SK-N-DZ (cell line): ENCODE data around the gene GPN2. TPM values are rescaled to one million over a fixed set of nuclear protein-coding genes. Genes with fewer than 3 reads are reported as not detected.
A peak's percentile ranks its signal among the peaks of the same experiment; 100 is the strongest.

ENCODE experiments used
- DNase-seq: peaks from one replicate; pipeline ENCODE4 v3.0.0-alpha.2; 2015; ENCODE audit warnings: low spot score
- polyA plus RNA-seq, 2 experiments: library from polyadenylated mRNA; depleted of rRNA; stranded (reverse); fragments of >200 nt; gene quantifications; 2 replicates each; pipeline ENCODE4 v1.2.3, GENCODE V29; 2014

Gene GPN2
- 8.6 and 11.6 TPM in 2 replicates for polyA plus RNA-seq (2014; cell fraction: cytosol; rRNA removed)
- 7.6 and 8.3 TPM in 2 replicates for polyA plus RNA-seq (2014; cell fraction: nucleus; rRNA removed)

GRCh38 chr1:26889551-26890466 is at the start of gene GPN2:
Gene GPN2 (minus strand): TSS chr1:26890283. CDS start chr1:26890096, 187 bp downstream.
- DNase-seq = peak; percentile 77

DNA sequence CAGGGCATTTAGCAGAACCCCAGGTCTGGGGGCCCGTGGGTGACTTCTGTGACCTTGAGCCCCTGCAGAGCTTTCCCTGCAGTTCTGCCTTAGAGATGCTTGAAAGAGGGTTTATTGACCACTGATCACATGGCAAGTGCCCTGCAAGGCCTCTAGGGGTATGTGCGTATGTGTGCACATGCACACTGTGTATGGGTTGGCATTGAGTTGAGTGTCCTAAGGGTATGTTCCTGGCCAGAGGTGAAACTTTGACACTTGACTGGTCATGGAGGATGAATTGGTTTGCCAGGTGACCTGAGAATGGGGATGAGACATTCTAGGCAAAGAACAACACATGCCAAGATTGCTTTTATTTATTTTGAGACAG is 48.6 kb upstream of the GPN2 start:
- no peak for DNase-seq

DNA sequence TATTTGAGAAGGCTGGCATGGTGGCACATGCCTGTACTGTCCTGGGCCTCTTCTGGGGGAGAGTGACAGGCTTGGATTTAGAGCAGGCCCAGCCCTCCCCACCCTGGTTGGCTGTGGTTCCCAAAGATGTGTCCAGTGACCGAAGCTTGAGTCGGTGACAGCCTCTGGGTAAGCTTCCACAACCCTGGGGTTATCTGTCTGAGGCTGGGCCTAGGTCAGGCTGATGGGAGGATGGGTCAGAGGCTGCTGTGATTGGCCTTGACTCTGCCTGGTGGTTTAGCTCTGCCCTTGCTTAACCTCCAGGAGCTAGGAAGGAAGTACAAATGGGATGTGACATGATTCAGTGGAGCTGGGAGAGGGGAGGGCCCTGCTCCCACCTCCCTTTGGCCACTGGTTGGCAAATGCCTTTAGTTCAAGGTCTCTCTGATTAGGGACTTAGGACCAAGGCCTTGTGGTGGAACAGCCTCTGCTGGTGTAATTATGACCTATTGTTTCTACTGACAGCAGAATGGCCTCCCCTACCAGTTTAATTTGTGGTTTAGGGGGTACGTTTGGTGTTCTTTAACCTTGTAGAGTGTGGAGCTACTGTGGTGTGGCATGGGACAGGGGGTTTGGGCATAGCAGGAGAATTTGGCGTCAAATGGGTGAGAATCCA is 48.0 kb upstream of the GPN2 start:
- no peak for DNase-seq

GRCh38 chr1:26936823-26937222 is 46.7 kb upstream of the GPN2 start:
- DNase-seq = no peak

DNA sequence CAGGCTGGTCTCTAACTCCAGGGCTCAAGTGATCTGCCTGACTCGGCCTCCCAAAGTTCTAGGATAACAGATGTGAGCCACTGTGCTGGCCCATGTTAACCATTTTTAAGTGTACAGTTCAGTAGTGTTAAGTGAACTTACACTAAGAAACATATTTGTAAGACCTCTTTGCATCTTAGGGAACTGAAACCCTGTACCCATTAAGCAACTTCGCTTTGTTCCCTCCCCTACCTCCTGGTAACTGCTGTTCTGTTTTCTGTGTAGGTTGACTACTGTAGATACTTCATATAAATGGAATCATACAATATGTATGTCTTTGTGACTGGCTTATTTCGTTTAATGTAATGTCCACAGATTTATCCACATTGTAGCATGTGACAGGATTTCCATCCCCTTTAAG is 42.4 kb upstream of the GPN2 start:
- no peak for DNase-seq

DNA sequence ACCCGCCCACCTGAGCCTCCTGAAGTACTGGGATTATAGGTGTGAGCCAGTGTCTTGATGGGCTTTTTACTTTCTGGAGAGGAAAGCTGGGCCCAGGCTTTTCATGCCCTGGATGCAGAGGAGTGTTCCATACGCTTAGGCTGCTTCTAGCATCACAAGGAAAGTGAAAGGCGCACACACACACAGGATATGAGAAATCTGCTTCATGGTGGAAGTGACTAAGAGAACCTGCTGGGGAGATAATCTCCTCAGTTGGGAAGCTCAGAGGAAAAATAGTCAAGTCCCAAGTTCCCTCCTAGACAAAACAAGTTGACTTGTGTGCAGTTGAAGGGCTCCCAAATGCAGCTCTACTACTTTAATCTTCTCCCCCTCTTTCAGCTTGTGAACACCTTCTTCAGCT is 33.6 kb upstream of the GPN2 start:
- no peak for DNase-seq

DNA sequence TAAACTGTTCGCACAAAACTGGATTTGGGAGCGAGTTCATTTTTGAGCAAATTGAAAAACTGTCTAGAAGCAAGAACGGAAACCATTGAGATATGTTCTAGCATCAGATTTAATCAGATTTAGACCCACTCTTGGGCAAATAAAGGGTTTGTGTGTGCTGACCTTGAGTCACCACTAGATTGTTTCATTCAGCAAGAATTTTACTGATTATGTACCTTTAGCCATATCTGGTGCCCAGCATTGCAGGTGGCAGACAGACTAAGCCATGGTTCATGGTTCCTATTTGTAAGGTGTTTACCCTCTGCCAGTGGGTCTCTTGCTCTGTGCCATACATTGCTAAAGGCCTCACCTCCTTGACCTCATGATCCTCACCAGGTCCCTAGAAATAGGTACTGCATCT is 32.8 kb upstream of the GPN2 start:
- no peak for DNase-seq

DNA sequence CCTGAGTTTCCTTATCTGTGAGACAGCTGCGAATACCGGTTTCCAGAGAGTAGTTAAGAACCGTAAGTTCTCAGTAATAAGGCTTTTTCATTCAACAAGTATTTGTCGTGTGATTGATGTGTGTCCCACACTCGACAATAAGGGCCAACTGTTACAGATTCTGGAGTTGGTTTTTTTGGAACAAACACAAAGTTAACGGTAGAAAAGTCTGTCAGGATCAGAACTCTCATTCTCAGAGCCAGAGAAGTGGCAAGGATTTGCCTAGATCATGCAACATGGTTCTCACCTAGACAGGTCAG is 32.3 kb upstream of the GPN2 start:
- no peak for DNase-seq

DNA sequence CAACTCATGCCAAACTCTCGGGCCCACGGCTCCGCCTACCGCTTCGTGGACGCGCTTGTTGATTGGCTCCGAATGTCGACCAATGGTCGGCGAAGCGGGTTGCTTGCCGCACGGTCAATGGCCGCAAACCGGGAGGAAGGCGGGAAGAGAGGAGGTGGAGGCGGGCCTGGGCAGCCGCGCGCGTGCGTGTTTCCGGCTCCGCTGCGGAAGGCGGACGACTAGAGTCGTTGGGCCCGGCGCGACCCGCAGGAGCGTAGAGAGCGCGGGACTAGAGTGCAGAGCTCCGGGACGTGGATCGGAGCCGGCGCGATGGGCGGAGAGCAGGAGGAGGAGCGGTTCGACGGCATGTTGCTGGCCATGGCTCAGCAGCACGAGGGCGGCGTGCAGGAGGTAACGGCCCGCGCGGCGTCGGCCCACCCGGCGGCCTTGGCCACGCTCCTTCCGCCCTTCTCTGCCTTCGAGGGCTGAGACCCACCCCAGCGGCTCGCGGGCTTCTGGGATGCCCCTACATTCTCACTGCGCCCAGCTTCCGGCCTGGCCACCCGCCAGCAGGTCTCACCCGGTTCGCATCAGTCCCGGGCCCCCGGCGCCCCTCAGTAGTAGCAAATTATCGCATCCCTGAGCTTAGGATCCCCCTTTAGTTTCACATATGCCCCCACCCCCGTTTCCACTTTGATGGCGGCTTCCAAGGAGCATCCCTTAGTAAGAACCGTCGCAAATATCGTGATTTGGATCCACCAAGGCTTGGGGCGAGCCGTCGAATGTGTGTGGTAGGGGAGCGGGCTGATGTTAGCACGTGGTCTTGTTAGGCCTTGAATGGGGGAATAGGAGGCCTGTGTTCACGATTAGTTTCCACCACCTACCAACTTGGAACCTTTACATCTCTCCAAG is 31.7 kb upstream of the GPN2 start, which contains the start of gene NUDC:
Gene NUDC (plus strand): TSS at position 204 of the 891 bp plus-strand sequence. CDS start 106 bp downstream, at position 310.
- peak; percentile 94 for DNase-seq

DNA sequence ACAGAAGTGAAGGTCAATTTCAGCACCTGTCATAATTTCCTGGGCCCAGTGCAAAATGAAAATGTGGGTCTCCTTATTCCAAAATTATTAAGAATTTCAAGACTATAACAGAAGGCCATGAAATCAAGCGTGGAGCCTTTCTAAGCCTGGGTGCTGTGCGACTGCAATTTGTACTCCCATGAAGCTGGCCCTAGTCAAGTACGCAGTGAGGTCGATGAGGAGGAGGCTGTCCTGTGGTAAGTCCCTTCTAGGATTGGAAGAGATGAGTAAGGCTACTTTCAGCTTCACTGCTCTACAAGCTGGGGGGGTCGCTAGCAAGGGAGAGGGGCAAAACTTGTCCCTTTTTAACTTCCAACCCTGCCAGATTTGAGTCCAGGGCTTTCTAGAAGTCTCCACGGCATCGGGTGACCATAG is 31.1 kb upstream of the GPN2 start:
- DNase-seq = no peak

GRCh38 chr1:26915204-26915842 is 25.2 kb upstream of the GPN2 start:
- DNase-seq = no peak

DNA sequence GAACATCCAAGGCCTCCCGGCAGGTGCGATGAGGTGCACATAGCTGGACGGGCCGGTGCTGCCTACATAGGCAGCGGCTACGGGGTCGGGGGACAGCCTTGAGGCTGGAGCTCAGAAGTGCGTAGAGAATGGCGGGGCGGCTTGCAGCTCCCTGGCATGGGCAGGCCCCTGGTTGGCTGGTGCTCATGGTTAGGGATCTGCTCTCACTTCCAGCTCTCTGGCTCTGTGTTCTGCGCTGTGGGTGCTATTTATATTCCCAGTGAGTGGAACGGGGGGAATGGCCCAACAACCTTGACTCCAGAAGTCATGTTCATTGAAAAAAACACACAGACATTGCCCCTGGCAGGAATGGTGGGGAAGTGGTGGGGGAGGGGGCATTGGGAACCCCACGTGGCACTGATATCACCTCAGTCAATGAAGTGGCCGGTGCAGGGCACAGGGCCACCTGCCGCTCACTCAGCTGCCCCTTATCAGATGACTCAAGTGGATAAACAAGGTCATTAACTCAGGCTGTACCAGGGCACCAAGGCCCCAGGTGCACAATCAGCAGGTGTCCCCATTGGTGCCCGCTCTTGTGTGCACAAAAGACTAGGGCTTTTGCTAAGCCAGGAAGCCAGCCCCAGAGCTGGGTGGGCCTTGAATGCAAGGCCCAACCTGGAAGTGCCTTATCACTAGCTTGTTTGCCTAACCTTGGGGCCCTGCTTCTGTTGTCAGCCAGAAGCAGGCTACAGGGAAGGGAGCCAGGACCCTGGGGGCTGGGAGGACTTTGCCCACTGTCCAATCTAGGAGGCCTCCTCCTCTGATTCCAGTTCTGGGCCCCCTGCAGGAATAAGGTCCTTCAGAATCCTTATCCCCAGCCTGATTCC is 23.9 kb upstream of the GPN2 start, which contains the start of gene NR0B2:
Gene NR0B2 (minus strand): TSS at position 222 of the 866 bp plus-strand sequence. CDS start 35 bp downstream, at position 187.
- peak; percentile 42 for DNase-seq

DNA sequence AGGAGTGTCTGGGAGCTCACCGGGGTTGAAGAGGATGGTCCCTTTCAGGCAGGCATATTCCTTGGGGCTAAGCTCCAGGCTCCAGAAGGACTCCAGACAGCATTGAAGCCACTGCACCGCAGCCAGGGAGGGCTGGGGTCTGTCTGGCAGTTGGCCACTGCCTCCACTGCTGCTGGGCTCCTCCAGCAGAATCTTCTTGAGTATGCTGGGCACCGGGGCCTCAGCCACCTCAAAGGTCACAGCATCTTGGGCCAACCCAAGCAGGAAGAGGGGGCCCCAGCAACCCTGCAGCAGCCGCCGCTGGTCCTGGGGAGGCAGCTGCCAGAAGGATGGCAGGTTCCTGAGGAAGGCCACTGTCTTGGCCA is 23.3 kb upstream of the GPN2 start:
- no peak for DNase-seq

DNA sequence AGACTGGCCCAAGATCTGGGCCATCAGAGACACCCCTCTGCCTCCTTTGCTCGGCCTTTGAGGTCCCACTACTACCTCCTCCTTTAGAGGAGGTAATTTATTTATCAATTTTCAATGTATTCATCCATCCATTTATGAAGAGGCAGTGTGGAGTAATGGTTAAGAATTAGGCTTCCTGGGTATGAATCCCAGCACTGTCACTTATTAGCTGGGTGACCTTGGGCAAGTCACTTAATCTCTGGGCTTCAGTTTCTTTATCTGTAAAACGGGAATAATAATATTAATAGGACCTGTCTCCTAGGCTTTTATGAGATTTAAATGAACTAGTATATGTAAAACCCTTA is 22.0 kb upstream of the GPN2 start:
- DNase-seq = no peak

DNA sequence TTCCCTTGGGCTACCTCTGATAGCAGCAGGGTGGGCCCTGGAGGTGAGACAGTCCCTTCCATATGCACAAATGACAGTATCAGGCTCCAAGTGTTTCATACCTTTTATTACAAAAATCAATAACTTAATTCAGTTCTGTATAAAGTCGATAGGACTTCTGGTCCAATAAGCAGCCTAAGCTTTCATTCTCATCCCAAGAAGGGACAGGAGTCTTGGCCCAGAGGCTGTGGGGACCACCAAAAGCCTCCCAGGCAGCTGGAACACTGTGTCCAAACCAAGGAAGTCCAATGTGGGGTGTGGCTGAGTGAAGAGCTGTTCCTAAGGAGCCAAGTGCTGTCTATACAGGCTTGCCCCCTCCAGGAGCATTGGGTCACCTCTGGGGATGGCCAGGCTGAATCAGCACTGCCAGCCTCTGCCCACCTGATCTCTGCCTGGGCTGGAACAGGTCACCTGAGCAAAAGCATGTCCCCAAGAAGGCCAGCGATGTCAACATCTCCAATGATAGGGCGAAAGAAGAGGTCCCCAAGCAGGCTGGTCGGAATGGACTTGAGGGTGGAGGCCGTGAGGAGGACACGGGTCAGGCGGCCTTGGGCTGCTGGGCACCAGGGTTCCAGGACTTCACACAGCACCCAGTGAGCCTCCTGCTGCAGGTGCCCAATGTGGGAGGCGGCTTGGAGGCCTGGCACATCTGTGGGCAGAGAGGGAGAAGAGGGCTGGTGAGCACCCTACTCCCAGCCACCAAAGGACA is 21.5 kb upstream of the GPN2 start:
- no peak for DNase-seq

- no peak for DNase-seq
These were observed 20.5 kb upstream of the GPN2 start for GRCh38 chr1:26910343-26911160.

DNA sequence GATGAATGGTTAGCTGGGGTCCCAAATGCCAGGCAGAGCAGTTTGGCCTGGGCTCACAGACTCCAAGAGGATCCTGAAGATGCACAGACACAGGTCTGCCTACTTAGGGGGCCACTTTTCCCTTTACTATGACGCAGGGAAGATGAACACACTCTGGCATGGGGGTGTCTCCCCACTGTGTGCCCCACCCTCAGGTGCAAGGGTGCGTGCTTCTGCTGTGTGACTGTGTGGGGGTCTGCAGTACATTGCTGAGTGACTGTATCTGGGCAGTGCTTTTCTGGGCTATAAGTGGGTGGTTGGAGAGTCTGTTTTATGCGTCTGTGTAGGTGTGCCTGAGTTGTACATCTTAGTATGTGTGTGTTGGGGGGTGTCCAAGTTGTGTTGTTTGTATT is 19.9 kb upstream of the GPN2 start:
- no peak for DNase-seq

- no peak for DNase-seq
These were observed 17.2 kb upstream of the GPN2 start for GRCh38 chr1:26907071-26907917.
